Uterus (tissue), 4 donors: Measurements from ENCODE around the gene ANKRD29. TPM values are rescaled to one million over a fixed set of nuclear protein-coding genes. Genes with fewer than 3 reads are reported as not detected.

Source experiments
- DNase-seq, 2 donors: peaks; one replicate each; pipeline ENCODE4 v3.0.0-alpha.2; 2019 to 2020
- H3K27ac ChIP-seq, 2 donors: fragments of 200-600 bp; sonication (generic); 1 replicate in 1 of 2; 2 replicates in 1 of 2; pipeline ENCODE4 v1.5.1; 2016 to 2018
- H3K27me3 ChIP-seq, 2 donors: fragments of 200-600 bp; sonication (generic); one replicate each; pipeline ENCODE4 v1.5.1; 2018 to 2019; ENCODE audit warnings: control low read depth in 1 of 2
- H3K36me3 ChIP-seq, 2 donors: fragments of 200-600 bp; sonication (generic); one replicate each; pipeline ENCODE4 v1.5.1; 2019; ENCODE audit warnings: control low read depth in 1 of 2
- H3K4me1 ChIP-seq, 2 donors: fragments of 200-600 bp; sonication (generic); one replicate each; pipeline ENCODE4 v1.5.1; 2018 to 2019; ENCODE audit warnings: control low read depth in 1 of 2
- H3K4me3 ChIP-seq, 2 donors: fragments of 200-600 bp; sonication (generic); 1 replicate in 1 of 2; 2 replicates in 1 of 2; pipeline ENCODE4 v1.5.1; 2018 to 2019; ENCODE audit warnings: mild to moderate bottlenecking in 1 of 2
- H3K9me3 ChIP-seq, 2 donors: fragments of 200-600 bp; sonication (generic); one replicate each; pipeline ENCODE4 v1.5.1; 2019; ENCODE audit warnings: control low read depth in 1 of 2
- POLR2A ChIP-seq, 2 donors: fragments of 450-650 bp; IDR thresholded peaks; one replicate each; pipeline ENCODE4 v1.6.1; 2016; ENCODE audit warnings: antibody characterized with exemption in 2 of 2, mild to moderate bottlenecking in 1 of 2, moderate library complexity in 1 of 2
- intact Hi-C: fragments of 100-400 bp; cut with DNase I; formaldehyde crosslinking; loops from one replicate; pipeline ENCODE4 v1.15.1; 2023; ENCODE audit warnings: low total_unique reads
- total RNA-seq, 4 donors: library from RNA; depleted of rRNA in 3 of 4; stranded (reverse); fragments of >200 nt in 3 of 4; gene quantifications; one replicate each; pipeline versions ENCODE4 v1.1.0 to v1.2.4, GENCODE V29; 2014 to 2023
- TF ChIP-seq, protein P1 (sequence below), 4 experiments: fragments of 200-600 bp in 2 of 4; fragments of 450-650 bp in 2 of 4; sonication (generic) in 2 of 4; IDR thresholded peaks; one replicate each; pipeline ENCODE4 v1.5.1; 2016 to 2019; ENCODE audit warnings: antibody characterized with exemption in 4 of 4, mild to moderate bottlenecking in 2 of 4, moderate library complexity in 1 of 4
- donor health status: DM: yes; HTN: yes; CAD: no.

ANKRD29 gene, protein sequence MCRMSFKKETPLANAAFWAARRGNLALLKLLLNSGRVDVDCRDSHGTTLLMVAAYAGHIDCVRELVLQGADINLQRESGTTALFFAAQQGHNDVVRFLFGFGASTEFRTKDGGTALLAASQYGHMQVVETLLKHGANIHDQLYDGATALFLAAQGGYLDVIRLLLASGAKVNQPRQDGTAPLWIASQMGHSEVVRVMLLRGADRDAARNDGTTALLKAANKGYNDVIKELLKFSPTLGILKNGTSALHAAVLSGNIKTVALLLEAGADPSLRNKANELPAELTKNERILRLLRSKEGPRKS
- total RNA-seq = 10 to 100 TPM; 10.8 to 33.4 (median 15.9) TPM

DNA sequence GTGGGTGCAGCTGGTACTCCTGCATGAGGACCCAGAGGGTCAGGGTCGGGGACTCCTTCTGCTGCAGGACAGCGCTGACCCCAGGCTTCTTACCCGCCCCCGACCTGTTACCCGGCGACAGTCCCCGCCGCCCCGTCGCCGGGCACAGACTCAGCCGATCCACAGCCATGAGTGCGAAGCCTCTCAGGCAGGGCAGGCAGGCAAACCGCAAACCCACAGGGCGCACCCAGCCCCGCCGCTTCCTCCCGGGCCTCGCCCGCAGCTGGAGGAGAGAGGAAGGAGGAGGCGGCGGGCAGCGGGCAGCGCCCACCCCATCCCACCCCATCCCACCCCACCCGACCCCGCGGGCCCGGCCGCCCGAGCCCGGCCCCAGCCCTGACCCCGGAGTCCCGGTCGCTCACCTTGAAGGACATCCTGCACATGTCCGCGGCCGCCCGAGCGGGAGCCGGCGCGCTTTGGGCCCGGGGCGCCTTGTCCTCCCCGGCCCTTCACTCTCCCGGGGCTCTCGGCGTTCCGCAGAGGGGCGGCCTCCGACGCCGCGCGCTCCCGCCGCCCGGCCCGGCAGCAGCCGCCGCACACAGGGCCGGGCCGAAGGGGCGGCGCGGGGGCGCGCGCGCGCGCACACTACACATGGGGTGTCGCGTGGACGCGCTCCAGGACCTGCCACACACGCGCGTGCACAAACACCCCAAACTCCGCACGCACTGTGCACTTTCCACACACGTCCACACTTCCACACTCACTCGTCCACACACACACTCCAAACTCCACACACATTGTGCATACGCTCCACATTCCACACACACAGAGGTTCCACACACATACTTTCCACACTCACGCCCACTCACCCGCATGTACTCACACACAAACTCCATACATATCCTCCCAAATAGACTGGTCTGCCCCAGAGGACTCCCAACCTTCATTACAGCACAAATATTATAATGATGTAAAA is at the start of gene ANKRD29:
Gene ANKRD29, minus strand, starts transcription at position 603 of the 955 bp plus-strand sequence. Its CDS starts 181 bp downstream, at position 422.
- Histone ChIP-seq H3K27me3 (no peaks in the 10 kb centered on the region), H3K27ac (peak within 1 kb of the TSS; percentile 73 to 75)
- DNase-seq = peak; percentile 39 to 61

DNA sequence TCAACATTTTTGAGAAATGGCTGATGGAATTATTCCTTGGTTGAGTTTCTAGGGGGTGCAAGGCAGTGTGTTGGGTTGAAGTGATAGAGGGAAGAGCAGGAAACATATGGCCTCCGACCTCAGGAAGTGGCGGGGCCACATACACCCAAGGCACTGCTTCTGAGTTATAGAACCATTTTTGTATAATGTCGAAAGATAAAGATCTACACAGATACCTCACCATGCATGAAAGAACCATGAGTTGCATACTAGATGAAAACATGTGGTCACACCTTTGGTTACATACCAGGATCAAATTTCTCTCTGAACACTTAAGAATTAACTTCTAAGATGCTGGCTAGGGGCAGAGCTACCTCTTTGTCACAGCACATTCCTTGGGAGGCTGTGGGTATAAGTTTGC is 49.7 kb upstream of the ANKRD29 start:
- TF ChIP-seq POLR2A (IDR thresholded peaks at IDR 0.05) = no peak
- TF ChIP-seq, protein P1, sequence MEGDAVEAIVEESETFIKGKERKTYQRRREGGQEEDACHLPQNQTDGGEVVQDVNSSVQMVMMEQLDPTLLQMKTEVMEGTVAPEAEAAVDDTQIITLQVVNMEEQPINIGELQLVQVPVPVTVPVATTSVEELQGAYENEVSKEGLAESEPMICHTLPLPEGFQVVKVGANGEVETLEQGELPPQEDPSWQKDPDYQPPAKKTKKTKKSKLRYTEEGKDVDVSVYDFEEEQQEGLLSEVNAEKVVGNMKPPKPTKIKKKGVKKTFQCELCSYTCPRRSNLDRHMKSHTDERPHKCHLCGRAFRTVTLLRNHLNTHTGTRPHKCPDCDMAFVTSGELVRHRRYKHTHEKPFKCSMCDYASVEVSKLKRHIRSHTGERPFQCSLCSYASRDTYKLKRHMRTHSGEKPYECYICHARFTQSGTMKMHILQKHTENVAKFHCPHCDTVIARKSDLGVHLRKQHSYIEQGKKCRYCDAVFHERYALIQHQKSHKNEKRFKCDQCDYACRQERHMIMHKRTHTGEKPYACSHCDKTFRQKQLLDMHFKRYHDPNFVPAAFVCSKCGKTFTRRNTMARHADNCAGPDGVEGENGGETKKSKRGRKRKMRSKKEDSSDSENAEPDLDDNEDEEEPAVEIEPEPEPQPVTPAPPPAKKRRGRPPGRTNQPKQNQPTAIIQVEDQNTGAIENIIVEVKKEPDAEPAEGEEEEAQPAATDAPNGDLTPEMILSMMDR (IDR thresholded peaks at IDR 0.05) = no peak
- H3K4me3 ChIP-seq = no peak overlapping the region
- no peaks in the 10 kb centered on the region for H3K4me1 ChIP-seq
- H3K36me3 ChIP-seq = no peaks in the 10 kb centered on the region
- H3K27ac ChIP-seq = no peak overlapping the region
- H3K27me3 ChIP-seq = no peaks in the 10 kb centered on the region
- DNase-seq = no peak
- H3K9me3 ChIP-seq = no peaks in the 10 kb centered on the region
- intact Hi-C loops = no loop called here

More for the DNA sequence above, at the start of gene ANKRD29:
- Histone ChIP-seq H3K4me1 (no peaks in the 10 kb centered on the region), H3K36me3 (no peaks in the 10 kb centered on the region), H3K4me3 (peak within 1 kb of the TSS; percentile 37 to 59), H3K9me3 (no peaks in the 10 kb centered on the region)
- intact Hi-C loops = no loop called here
- TF ChIP-seq POLR2A (IDR thresholded peaks at IDR 0.05) = peak in 1 of 2 donors; percentile 9
- TF ChIP-seq, protein P1 (IDR thresholded peaks at IDR 0.05) = no peak

DNA sequence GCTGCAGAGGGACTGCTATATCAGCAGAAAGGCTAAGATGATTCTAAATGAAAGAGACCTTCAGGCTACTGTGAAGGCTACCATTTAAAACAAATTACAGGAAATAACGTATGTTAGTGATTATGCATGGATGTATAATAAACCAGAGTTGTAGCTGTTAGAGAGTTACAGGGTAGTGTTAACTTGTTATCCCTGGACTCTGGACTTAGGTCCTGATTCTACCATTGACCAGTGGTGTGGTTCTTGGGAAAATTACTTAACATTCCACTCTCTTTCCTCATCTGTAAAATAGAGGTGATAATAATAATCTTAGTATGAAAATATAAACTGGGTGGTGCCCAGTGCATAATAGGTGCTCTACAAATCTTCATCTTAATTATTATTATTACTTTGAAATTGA is 48.7 kb upstream of the ANKRD29 start:
- H3K4me3 ChIP-seq = no peak overlapping the region
- no peaks in the 10 kb centered on the region for H3K27me3 ChIP-seq
- H3K4me1 ChIP-seq = no peaks in the 10 kb centered on the region
- no peak overlapping the region for H3K27ac ChIP-seq
- TF ChIP-seq POLR2A (IDR thresholded peaks at IDR 0.05) = no peak
- TF ChIP-seq, protein P1 (IDR thresholded peaks at IDR 0.05) = no peak
- peaks cover 0 to 5% of the 10 kb centered on the region in 2 donors for H3K9me3 ChIP-seq
- DNase-seq = no peak
- intact Hi-C loops = no loop called here
- no peaks in the 10 kb centered on the region for H3K36me3 ChIP-seq

DNA sequence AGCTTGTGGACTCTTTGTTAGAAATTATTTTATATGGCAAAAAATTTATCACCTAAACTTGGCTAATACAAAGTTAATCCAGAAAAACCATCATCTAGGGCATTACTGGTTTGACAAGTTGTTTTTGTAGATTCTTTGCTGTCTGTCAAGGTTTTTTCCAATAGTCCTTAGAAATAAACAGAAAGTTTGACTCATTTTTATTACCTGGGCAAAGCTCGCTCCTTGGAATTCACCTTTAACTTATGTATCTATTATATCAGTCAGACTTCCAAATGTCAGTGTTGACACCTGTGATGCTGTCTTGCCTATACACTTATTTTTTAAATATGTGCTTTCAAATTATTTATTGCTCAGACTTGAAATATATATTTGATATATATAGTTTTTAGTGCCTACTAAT is 48.2 kb upstream of the ANKRD29 start:
- no peaks in the 10 kb centered on the region for H3K4me1 ChIP-seq
- H3K36me3 ChIP-seq = no peaks in the 10 kb centered on the region
- no peaks in the 10 kb centered on the region for H3K27me3 ChIP-seq
- intact Hi-C loops = no loop called here
- DNase-seq = no peak
- H3K4me3 ChIP-seq = no peak overlapping the region
- peaks cover 0 to 5% of the 10 kb centered on the region in 2 donors for H3K9me3 ChIP-seq
- TF ChIP-seq POLR2A (IDR thresholded peaks at IDR 0.05) = no peak
- TF ChIP-seq, protein P1 (IDR thresholded peaks at IDR 0.05) = no peak
- H3K27ac ChIP-seq = no peak overlapping the region
